ENCODE measurements around the gene CD300LD.

- TF ChIP-seq, protein P1, sequence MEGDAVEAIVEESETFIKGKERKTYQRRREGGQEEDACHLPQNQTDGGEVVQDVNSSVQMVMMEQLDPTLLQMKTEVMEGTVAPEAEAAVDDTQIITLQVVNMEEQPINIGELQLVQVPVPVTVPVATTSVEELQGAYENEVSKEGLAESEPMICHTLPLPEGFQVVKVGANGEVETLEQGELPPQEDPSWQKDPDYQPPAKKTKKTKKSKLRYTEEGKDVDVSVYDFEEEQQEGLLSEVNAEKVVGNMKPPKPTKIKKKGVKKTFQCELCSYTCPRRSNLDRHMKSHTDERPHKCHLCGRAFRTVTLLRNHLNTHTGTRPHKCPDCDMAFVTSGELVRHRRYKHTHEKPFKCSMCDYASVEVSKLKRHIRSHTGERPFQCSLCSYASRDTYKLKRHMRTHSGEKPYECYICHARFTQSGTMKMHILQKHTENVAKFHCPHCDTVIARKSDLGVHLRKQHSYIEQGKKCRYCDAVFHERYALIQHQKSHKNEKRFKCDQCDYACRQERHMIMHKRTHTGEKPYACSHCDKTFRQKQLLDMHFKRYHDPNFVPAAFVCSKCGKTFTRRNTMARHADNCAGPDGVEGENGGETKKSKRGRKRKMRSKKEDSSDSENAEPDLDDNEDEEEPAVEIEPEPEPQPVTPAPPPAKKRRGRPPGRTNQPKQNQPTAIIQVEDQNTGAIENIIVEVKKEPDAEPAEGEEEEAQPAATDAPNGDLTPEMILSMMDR (conservative IDR thresholded peaks at IDR 0.05; ENCODE audit: low read length): no peak
- no peak for TF ChIP-seq EZH2phosphoT487 (IDR thresholded peaks at IDR 0.05; ENCODE audit: borderline replicate concordance, low read depth, low read length)
These were observed 20.0 kb upstream of the CD300LD start for GRCh38 chr17:74612046-74612445.

Measured in OCI-LY7 (cell line).